ENCODE data around the gene TRIM16.
"Not testable (repeated sequence)": the region's sequence is repeated elsewhere in the genome, so short reads cannot be mapped to it uniquely, and the experiment has no call there.

Gene TRIM16

DNA sequence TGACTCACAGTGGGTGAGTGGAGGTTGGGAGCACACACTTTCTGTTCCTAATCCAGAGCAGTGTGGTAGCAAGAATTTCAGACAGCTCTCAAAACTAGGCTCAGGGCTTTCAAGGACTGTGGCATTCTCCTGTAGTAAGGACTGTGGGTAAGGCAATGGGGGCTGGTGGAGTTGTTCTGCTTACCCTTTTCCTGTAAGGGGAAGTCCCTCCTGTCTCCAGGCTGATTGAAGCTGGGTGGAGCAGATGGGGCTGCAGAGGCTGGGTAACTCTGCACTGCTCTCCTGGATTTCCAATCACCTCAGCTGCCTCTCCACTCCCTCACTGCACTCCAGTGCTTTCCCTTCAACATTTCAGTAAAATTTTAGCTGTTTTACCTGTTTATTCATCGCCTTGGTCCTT, 3.4 kb upstream of the TRIM16 start:
- not testable (repeated sequence) for H3K27me3 ChIP-seq (ENCODE audit: control insufficient read depth, insufficient read depth, low read length); H3K4me3 ChIP-seq (ENCODE audit: low read depth, low read length); H3K4me1 ChIP-seq (ENCODE audit: control insufficient read depth, insufficient read depth, low read length); H3K36me3 ChIP-seq (ENCODE audit: control insufficient read depth, insufficient read depth, low read length); H3K9me3 ChIP-seq (ENCODE audit: control insufficient read depth, insufficient read depth, low read length); H3K9ac ChIP-seq (ENCODE audit: low read depth, low read length)

DNA sequence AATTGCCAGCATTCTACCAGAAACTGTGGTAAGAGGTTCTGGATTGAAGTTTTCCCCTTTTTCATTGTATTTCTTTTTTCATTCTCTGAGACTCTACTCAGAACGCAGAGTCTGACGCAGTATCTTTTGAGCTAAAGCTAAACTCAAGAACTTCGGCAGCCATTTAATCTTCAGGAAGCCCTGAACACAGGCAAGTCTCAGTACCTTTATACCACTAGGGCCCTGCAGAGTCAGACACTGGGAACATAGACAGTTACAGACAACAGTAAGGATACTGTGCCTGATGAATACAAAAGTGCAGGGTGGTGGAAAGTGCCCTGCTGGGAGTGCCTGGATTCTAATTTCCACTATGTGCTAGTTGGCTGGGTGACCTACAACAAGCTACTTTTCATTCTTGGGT, 976 bp downstream of the TRIM16 start:
- not testable (repeated sequence) for H3K9me3 ChIP-seq (ENCODE audit: control insufficient read depth, insufficient read depth, low read length); H3K27me3 ChIP-seq (ENCODE audit: control insufficient read depth, insufficient read depth, low read length); H3K9ac ChIP-seq (ENCODE audit: low read depth, low read length); H3K4me1 ChIP-seq (ENCODE audit: control insufficient read depth, insufficient read depth, low read length); H3K36me3 ChIP-seq (ENCODE audit: control insufficient read depth, insufficient read depth, low read length); H3K4me3 ChIP-seq (ENCODE audit: low read depth, low read length)

DNA sequence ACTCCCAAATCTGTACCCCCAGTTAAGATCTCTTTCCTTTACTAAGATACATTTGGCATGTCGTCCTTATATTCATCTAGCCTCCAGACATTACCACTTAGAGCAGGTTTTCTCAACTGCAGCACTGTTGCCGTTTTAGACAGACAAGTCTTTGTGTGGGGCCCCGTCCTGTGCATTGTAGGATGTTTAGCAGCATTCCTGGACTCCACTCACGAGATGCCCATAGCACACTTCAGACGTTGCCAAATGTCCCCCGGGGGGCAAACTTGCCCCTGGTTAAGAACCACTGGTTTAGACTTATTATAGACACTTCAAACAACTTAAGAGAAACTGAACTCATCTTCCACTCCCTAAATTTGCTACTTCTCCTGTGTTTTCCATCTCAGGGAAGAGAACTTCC, 8.1 kb downstream of the TRIM16 start:
- not testable (repeated sequence) for H3K4me1 ChIP-seq (ENCODE audit: control insufficient read depth, insufficient read depth, low read length); H3K9ac ChIP-seq (ENCODE audit: low read depth, low read length); H3K9me3 ChIP-seq (ENCODE audit: control insufficient read depth, insufficient read depth, low read length); H3K36me3 ChIP-seq (ENCODE audit: control insufficient read depth, insufficient read depth, low read length); H3K27me3 ChIP-seq (ENCODE audit: control insufficient read depth, insufficient read depth, low read length); H3K4me3 ChIP-seq (ENCODE audit: low read depth, low read length)

DNA sequence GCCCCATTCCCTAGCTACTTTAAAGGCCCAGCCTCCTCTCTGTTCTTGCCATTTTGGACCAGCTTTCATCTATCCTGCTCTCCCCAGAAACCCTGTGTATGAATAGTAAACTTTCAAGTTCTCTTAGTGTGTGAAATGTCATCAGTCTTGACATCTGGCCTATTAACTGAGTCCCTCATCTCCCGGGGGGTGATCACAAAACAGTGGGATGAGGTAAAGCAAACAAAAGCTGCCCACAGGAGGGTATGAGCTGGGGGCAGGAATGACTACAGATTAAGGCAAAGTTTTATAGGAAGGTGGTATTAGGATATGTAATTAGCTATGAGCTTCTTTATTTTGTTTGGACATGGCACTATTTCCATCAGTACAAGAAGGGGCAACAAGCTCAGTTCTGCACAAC, 9.5 kb downstream of the TRIM16 start:
- not testable (repeated sequence) for H3K36me3 ChIP-seq (ENCODE audit: control insufficient read depth, insufficient read depth, low read length); H3K9me3 ChIP-seq (ENCODE audit: control insufficient read depth, insufficient read depth, low read length); H3K9ac ChIP-seq (ENCODE audit: low read depth, low read length); H3K4me3 ChIP-seq (ENCODE audit: low read depth, low read length); H3K4me1 ChIP-seq (ENCODE audit: control insufficient read depth, insufficient read depth, low read length); H3K27me3 ChIP-seq (ENCODE audit: control insufficient read depth, insufficient read depth, low read length)

DNA sequence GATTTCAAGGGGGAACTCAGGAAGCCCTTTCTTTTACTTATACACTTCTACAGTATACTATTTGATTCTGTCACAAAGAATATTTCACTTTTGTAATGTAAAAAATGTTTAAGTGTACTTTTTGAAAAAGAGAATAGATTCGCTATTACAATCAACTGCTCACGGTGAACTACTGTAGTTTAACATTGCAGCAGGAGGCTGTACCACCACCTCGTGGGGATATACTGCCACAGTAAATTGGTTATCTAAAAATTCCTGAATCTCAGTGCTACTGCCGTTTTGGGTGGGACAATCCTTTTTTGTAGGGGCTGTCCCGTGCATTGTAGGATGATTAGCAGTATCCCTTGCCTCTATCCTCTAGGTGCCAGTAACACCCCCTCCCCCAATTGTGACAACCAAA, 14.6 kb downstream of the TRIM16 start:
- H3K9ac ChIP-seq (ENCODE audit: low read depth, low read length); H3K36me3 ChIP-seq (ENCODE audit: control insufficient read depth, insufficient read depth, low read length); H3K4me1 ChIP-seq (ENCODE audit: control insufficient read depth, insufficient read depth, low read length); H3K27me3 ChIP-seq (ENCODE audit: control insufficient read depth, insufficient read depth, low read length); H3K9me3 ChIP-seq (ENCODE audit: control insufficient read depth, insufficient read depth, low read length); H3K4me3 ChIP-seq (ENCODE audit: low read depth, low read length): not testable (repeated sequence)

DNA sequence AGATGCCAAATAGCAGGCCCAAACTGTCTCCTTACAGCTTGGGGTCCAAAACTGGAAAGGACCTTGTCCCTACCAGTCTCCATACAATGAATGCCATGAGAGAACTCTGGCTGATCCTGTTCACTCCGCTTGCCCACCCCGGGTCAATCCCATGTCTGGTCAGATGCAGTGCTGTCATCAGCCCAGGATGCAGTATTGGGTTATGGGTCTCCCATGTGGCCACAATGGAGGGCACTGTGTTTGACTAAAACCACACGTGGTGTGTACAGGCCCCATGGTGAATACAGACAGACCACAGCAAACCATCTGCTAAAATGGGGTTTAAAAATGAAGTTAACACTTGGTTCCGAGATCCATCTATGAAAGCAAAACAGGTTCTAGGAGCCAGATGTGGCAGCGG, 20.4 kb downstream of the TRIM16 start:
- Histone ChIP-seq H3K27me3 (ENCODE audit: control insufficient read depth, insufficient read depth, low read length) (no peaks in the 10 kb centered on the region), H3K4me3 (ENCODE audit: low read depth, low read length) (no peak overlapping the region), H3K36me3 (ENCODE audit: control insufficient read depth, insufficient read depth, low read length) (peaks cover 5% of the 10 kb centered on the region), H3K9ac (ENCODE audit: low read depth, low read length) (no peak overlapping the region), H3K9me3 (ENCODE audit: control insufficient read depth, insufficient read depth, low read length) (no peaks in the 10 kb centered on the region), H3K4me1 (ENCODE audit: control insufficient read depth, insufficient read depth, low read length) (peaks cover 5% of the 10 kb centered on the region)

DNA sequence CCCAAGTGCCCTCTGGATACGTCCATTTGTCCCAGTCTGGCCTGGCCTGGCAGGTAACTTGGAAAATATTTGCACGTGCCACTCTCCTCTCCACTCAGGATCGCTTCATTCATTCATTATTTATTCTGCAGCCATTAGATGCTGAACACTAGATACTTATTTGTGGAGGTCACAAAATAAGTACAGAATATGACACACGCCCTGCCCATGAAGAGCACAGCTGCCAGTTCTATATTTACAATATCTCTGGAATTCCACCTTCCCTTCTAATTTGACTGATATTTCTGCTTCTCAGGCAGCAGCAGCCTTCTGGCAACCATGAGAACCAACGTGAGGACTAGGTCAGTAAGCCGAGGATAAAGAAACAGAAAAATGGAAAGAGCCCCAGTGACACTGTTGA, 20.9 kb downstream of the TRIM16 start:
- peaks cover 5% of the 10 kb centered on the region for H3K36me3 ChIP-seq (ENCODE audit: control insufficient read depth, insufficient read depth, low read length)
- H3K9me3 ChIP-seq (ENCODE audit: control insufficient read depth, insufficient read depth, low read length): no peaks in the 10 kb centered on the region
- H3K27me3 ChIP-seq (ENCODE audit: control insufficient read depth, insufficient read depth, low read length): no peaks in the 10 kb centered on the region
- no peak overlapping the region for H3K9ac ChIP-seq (ENCODE audit: low read depth, low read length)
- H3K4me3 ChIP-seq (ENCODE audit: low read depth, low read length): no peak overlapping the region
- H3K4me1 ChIP-seq (ENCODE audit: control insufficient read depth, insufficient read depth, low read length): peaks cover 5% of the 10 kb centered on the region

DNA sequence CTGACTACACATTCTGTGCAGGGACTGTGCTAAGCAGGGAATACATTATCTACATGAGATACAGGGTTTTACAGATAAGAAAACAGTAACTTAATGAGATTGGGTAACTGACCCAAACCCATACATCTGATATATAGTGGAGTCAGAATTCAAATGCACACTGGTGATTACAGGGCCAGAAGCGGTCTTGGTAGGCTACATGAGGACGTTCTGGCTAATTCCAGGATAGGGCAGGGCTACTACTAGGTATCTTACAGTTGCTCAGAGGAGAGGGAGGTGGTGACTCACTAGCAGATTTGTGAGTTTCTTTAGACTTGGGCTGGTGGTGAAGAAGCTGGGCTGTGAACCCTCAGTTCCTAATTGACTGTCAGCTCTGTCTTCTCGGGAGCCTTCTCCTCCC, 21.4 kb downstream of the TRIM16 start:
- H3K36me3 ChIP-seq (ENCODE audit: control insufficient read depth, insufficient read depth, low read length): peaks cover 5% of the 10 kb centered on the region
- no peak overlapping the region for H3K4me3 ChIP-seq (ENCODE audit: low read depth, low read length)
- no peak overlapping the region for H3K9ac ChIP-seq (ENCODE audit: low read depth, low read length)
- H3K27me3 ChIP-seq (ENCODE audit: control insufficient read depth, insufficient read depth, low read length): no peaks in the 10 kb centered on the region
- H3K4me1 ChIP-seq (ENCODE audit: control insufficient read depth, insufficient read depth, low read length): peaks cover 5% of the 10 kb centered on the region
- no peaks in the 10 kb centered on the region for H3K9me3 ChIP-seq (ENCODE audit: control insufficient read depth, insufficient read depth, low read length)

DNA sequence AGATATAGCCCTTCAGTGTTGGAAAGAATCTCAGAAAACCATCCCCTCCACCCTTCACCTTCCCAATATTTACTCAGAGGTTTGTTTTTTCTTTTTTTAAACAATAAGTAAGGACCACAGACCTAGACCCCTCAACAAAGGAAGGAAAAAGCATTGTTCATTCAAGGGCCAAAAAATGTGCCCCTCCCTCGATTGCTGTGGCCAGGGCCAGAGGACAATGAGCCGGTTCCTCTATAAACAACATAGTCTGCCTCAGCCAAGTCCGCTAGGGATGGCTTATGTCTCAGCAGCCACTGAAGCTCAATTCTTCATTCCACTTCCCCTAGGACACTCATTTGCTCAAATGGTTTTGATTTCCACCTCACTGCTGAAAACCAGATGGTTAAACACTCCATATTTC, 24.0 kb downstream of the TRIM16 start:
- Histone ChIP-seq H3K36me3 (ENCODE audit: control insufficient read depth, insufficient read depth, low read length) (peaks cover 5% of the 10 kb centered on the region), H3K9me3 (ENCODE audit: control insufficient read depth, insufficient read depth, low read length) (no peaks in the 10 kb centered on the region), H3K27me3 (ENCODE audit: control insufficient read depth, insufficient read depth, low read length) (no peaks in the 10 kb centered on the region), H3K9ac (ENCODE audit: low read depth, low read length) (no peak overlapping the region), H3K4me1 (ENCODE audit: control insufficient read depth, insufficient read depth, low read length) (peaks cover 7% of the 10 kb centered on the region), H3K4me3 (ENCODE audit: low read depth, low read length) (no peak overlapping the region)

DNA sequence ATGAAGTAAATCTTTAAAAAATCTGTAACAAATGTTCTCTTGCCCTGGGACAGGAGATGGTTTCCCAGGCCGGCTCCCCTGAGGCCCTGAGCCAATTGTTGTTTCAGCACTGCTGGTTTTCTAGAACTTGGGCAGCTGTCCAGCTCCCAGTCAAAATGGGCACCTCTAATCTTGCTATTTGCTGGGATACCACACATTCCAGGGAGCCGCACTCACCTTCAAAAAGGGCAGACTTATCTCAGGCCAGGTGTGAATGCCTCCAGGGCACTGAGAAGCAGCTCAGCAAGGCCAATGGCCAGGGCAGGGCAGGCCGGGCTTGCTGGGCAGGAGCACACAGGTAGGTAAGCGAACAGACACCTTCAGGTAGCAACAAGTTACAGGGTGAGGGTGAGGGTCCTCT, 24.4 kb downstream of the TRIM16 start:
- H3K9ac ChIP-seq (ENCODE audit: low read depth, low read length): no peak overlapping the region
- no peaks in the 10 kb centered on the region for H3K27me3 ChIP-seq (ENCODE audit: control insufficient read depth, insufficient read depth, low read length)
- peaks cover 5% of the 10 kb centered on the region for H3K36me3 ChIP-seq (ENCODE audit: control insufficient read depth, insufficient read depth, low read length)
- no peak overlapping the region for H3K4me3 ChIP-seq (ENCODE audit: low read depth, low read length)
- H3K4me1 ChIP-seq (ENCODE audit: control insufficient read depth, insufficient read depth, low read length): peaks cover 10% of the 10 kb centered on the region
- H3K9me3 ChIP-seq (ENCODE audit: control insufficient read depth, insufficient read depth, low read length): no peaks in the 10 kb centered on the region

DNA sequence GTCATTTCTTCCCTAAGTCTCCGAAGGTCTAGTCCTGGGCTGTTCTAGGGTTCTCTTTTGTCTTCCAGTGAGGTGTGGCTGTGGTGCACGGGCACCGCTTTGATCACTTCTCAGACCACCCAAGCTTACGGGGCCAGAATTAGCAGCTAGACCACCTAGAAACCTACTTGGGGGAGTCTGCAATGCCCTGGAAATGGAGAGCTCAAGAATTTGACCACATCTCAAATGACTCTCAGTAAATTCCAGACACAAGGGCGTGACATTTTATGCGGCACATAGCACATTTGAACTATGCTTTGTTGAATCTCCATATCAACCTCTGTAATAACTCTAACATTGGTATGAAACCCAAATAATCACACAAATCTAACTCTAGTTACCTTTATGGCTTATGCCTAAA, 24.9 kb downstream of the TRIM16 start:
- Histone ChIP-seq H3K9ac (ENCODE audit: low read depth, low read length) (no peak overlapping the region), H3K4me3 (ENCODE audit: low read depth, low read length) (no peak overlapping the region), H3K9me3 (ENCODE audit: control insufficient read depth, insufficient read depth, low read length) (no peaks in the 10 kb centered on the region), H3K27me3 (ENCODE audit: control insufficient read depth, insufficient read depth, low read length) (no peaks in the 10 kb centered on the region), H3K4me1 (ENCODE audit: control insufficient read depth, insufficient read depth, low read length) (peaks cover 10% of the 10 kb centered on the region), H3K36me3 (ENCODE audit: control insufficient read depth, insufficient read depth, low read length) (peaks cover 3% of the 10 kb centered on the region)

DNA sequence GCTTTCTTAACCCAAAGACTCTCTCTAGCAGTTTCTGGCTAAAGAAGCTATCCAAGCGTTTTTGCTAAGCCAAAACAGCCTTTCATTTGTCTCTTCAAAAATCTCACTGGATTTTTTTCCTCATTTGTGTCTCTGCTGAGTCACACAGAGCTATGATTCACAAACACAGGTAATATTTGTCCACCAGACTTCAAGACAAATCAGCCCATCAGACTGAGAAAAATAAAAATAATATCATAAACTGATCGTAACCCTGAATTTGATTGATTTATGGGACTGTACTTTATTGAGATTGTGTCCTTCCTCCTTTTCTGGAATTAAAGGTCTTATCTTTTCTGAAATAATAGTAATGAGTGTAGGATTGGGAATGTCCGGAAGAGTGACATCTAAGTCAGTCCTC, 25.8 kb downstream of the TRIM16 start:
- Histone ChIP-seq H3K9ac (ENCODE audit: low read depth, low read length) (no peak overlapping the region), H3K4me1 (ENCODE audit: control insufficient read depth, insufficient read depth, low read length) (peaks cover 10% of the 10 kb centered on the region), H3K27me3 (ENCODE audit: control insufficient read depth, insufficient read depth, low read length) (no peaks in the 10 kb centered on the region)

DNA sequence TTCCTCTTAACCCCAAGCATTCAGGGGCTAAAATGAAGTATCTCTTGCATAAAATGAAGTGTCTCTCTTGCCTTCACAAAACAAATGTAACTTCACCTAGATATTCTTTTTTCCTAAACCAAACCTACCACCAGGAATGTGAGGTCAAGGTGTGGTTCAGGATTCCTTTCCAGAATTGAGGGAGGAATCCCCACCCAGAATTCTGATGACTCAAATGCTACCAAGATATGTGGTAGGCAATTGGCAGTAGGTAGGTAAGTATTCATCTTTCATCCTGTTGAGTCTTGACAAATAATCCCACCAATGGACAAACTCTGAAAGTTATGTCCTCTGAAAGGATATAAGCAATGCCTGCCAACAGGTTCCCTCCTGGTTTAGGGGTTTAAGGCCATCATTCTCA, 26.2 kb downstream of the TRIM16 start:
- Histone ChIP-seq H3K36me3 (ENCODE audit: control insufficient read depth, insufficient read depth, low read length) (no peaks in the 10 kb centered on the region), H3K4me1 (ENCODE audit: control insufficient read depth, insufficient read depth, low read length) (peaks cover 10% of the 10 kb centered on the region), H3K4me3 (ENCODE audit: low read depth, low read length) (no peak overlapping the region), H3K9me3 (ENCODE audit: control insufficient read depth, insufficient read depth, low read length) (no peaks in the 10 kb centered on the region), H3K9ac (ENCODE audit: low read depth, low read length) (no peak overlapping the region), H3K27me3 (ENCODE audit: control insufficient read depth, insufficient read depth, low read length) (no peaks in the 10 kb centered on the region)

More for the DNA sequence above, 25.8 kb downstream of the TRIM16 start:
- Histone ChIP-seq H3K4me3 (ENCODE audit: low read depth, low read length) (no peak overlapping the region), H3K9me3 (ENCODE audit: control insufficient read depth, insufficient read depth, low read length) (no peaks in the 10 kb centered on the region), H3K36me3 (ENCODE audit: control insufficient read depth, insufficient read depth, low read length) (no peaks in the 10 kb centered on the region)

All from iPS-15b (cell line).